WTC11 (cell line): ENCODE data around the gene TMPRSS6.

Experiments
- CREM ChIP-seq: sonication (generic); formaldehyde crosslinking; IDR thresholded peaks from 2 replicates; pipeline ENCODE4 v1.8.1; 2022; ENCODE audit warnings: mild to moderate bottlenecking, missing genetic modification reagents, moderate library complexity
- FOXK1 ChIP-seq: sonication (generic); formaldehyde crosslinking; IDR thresholded peaks from 2 replicates; pipeline ENCODE4 v1.8.0; 2022; ENCODE audit warnings: mild to moderate bottlenecking, moderate library complexity, missing genetic modification reagents
- KAT7 ChIP-seq: sonication (generic); formaldehyde crosslinking; IDR thresholded peaks from 2 replicates; pipeline ENCODE4 v1.8.1; 2023; ENCODE audit warnings: missing genetic modification reagents, mild to moderate bottlenecking, borderline replicate concordance
- ZNF121 ChIP-seq: sonication (generic); formaldehyde crosslinking; IDR thresholded peaks from 2 replicates; pipeline ENCODE4 v1.8.0; 2023; ENCODE audit warnings: missing genetic modification reagents
- ZNF317 ChIP-seq: sonication (generic); formaldehyde crosslinking; IDR thresholded peaks from 2 replicates; pipeline ENCODE4 v1.8.1; 2023; ENCODE audit warnings: low read depth, mild to moderate bottlenecking, moderate library complexity, missing genetic modification reagents, borderline replicate concordance
- TF ChIP-seq, protein P1 (sequence below): fragments of 200-600 bp; IDR thresholded peaks from 2 replicates; pipeline ENCODE4 v1.8.0; 2022; ENCODE audit warnings: antibody characterized with exemption
- TF ChIP-seq, protein P2 (sequence below): fragments of 250-450 bp; sonication (Bioruptor Pico); IDR thresholded peaks from 2 replicates; pipeline ENCODE4 v1.9.0; 2021; ENCODE audit warnings: mild to moderate bottlenecking, borderline replicate concordance
- TF ChIP-seq, protein P3 (sequence below): sonication (generic); formaldehyde crosslinking; IDR thresholded peaks from 2 replicates; pipeline ENCODE4 v1.8.0; 2022; ENCODE audit warnings: mild to moderate bottlenecking, missing genetic modification reagents
- TF ChIP-seq, protein P4 (sequence below): sonication (generic); formaldehyde crosslinking; conservative IDR thresholded peaks from 2 replicates; pipeline ENCODE4 v1.8.1; 2022; ENCODE audit warnings: mild to moderate bottlenecking, missing genetic modification reagents
- TF ChIP-seq, protein P5 (sequence below): sonication (generic); formaldehyde crosslinking; IDR thresholded peaks from 2 replicates; pipeline ENCODE4 v1.8.0; 2023; ENCODE audit warnings: missing genetic modification reagents, mild to moderate bottlenecking, borderline replicate concordance

DNA sequence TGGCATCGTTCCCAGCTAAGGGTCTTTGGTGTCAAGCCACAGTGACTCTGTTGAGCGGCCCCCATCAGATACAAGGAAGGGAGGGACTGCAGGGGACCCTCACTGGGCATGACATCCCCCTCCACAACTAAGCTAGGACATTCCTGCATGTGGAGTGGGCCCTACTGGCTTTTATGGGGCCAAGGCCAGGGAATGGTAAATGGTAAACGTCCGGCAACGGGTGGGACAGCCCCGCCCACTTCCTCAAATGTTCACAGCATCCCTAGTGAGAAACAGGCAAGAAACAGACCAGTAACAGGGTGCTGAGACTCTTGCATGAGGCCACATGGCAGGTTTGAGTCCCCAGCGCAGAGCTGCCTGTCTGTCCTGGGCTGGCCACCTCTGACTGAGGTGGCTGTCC lies 4.4 kb downstream of the TMPRSS6 start:
- TF ChIP-seq, protein P1, sequence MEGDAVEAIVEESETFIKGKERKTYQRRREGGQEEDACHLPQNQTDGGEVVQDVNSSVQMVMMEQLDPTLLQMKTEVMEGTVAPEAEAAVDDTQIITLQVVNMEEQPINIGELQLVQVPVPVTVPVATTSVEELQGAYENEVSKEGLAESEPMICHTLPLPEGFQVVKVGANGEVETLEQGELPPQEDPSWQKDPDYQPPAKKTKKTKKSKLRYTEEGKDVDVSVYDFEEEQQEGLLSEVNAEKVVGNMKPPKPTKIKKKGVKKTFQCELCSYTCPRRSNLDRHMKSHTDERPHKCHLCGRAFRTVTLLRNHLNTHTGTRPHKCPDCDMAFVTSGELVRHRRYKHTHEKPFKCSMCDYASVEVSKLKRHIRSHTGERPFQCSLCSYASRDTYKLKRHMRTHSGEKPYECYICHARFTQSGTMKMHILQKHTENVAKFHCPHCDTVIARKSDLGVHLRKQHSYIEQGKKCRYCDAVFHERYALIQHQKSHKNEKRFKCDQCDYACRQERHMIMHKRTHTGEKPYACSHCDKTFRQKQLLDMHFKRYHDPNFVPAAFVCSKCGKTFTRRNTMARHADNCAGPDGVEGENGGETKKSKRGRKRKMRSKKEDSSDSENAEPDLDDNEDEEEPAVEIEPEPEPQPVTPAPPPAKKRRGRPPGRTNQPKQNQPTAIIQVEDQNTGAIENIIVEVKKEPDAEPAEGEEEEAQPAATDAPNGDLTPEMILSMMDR: no peak
- no peak for TF ChIP-seq CREM (CRISPR knock-in tag)
- TF ChIP-seq, protein P2, sequence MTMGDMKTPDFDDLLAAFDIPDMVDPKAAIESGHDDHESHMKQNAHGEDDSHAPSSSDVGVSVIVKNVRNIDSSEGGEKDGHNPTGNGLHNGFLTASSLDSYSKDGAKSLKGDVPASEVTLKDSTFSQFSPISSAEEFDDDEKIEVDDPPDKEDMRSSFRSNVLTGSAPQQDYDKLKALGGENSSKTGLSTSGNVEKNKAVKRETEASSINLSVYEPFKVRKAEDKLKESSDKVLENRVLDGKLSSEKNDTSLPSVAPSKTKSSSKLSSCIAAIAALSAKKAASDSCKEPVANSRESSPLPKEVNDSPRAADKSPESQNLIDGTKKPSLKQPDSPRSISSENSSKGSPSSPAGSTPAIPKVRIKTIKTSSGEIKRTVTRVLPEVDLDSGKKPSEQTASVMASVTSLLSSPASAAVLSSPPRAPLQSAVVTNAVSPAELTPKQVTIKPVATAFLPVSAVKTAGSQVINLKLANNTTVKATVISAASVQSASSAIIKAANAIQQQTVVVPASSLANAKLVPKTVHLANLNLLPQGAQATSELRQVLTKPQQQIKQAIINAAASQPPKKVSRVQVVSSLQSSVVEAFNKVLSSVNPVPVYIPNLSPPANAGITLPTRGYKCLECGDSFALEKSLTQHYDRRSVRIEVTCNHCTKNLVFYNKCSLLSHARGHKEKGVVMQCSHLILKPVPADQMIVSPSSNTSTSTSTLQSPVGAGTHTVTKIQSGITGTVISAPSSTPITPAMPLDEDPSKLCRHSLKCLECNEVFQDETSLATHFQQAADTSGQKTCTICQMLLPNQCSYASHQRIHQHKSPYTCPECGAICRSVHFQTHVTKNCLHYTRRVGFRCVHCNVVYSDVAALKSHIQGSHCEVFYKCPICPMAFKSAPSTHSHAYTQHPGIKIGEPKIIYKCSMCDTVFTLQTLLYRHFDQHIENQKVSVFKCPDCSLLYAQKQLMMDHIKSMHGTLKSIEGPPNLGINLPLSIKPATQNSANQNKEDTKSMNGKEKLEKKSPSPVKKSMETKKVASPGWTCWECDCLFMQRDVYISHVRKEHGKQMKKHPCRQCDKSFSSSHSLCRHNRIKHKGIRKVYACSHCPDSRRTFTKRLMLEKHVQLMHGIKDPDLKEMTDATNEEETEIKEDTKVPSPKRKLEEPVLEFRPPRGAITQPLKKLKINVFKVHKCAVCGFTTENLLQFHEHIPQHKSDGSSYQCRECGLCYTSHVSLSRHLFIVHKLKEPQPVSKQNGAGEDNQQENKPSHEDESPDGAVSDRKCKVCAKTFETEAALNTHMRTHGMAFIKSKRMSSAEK (CRISPR knock-in tag): no peak
- TF ChIP-seq, protein P3, sequence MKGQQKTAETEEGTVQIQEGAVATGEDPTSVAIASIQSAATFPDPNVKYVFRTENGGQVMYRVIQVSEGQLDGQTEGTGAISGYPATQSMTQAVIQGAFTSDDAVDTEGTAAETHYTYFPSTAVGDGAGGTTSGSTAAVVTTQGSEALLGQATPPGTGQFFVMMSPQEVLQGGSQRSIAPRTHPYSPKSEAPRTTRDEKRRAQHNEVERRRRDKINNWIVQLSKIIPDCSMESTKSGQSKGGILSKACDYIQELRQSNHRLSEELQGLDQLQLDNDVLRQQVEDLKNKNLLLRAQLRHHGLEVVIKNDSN (CRISPR knock-in tag): no peak
- TF ChIP-seq, protein P4, sequence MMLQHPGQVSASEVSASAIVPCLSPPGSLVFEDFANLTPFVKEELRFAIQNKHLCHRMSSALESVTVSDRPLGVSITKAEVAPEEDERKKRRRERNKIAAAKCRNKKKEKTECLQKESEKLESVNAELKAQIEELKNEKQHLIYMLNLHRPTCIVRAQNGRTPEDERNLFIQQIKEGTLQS: no peak
- TF ChIP-seq FOXK1: no peak
- no peak for TF ChIP-seq ZNF317
- TF ChIP-seq ZNF121 (CRISPR knock-in tag): no peak
- no peak for TF ChIP-seq KAT7 (CRISPR knock-in tag)
- TF ChIP-seq, protein P5, sequence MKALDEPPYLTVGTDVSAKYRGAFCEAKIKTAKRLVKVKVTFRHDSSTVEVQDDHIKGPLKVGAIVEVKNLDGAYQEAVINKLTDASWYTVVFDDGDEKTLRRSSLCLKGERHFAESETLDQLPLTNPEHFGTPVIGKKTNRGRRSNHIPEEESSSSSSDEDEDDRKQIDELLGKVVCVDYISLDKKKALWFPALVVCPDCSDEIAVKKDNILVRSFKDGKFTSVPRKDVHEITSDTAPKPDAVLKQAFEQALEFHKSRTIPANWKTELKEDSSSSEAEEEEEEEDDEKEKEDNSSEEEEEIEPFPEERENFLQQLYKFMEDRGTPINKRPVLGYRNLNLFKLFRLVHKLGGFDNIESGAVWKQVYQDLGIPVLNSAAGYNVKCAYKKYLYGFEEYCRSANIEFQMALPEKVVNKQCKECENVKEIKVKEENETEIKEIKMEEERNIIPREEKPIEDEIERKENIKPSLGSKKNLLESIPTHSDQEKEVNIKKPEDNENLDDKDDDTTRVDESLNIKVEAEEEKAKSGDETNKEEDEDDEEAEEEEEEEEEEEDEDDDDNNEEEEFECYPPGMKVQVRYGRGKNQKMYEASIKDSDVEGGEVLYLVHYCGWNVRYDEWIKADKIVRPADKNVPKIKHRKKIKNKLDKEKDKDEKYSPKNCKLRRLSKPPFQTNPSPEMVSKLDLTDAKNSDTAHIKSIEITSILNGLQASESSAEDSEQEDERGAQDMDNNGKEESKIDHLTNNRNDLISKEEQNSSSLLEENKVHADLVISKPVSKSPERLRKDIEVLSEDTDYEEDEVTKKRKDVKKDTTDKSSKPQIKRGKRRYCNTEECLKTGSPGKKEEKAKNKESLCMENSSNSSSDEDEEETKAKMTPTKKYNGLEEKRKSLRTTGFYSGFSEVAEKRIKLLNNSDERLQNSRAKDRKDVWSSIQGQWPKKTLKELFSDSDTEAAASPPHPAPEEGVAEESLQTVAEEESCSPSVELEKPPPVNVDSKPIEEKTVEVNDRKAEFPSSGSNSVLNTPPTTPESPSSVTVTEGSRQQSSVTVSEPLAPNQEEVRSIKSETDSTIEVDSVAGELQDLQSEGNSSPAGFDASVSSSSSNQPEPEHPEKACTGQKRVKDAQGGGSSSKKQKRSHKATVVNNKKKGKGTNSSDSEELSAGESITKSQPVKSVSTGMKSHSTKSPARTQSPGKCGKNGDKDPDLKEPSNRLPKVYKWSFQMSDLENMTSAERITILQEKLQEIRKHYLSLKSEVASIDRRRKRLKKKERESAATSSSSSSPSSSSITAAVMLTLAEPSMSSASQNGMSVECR (CRISPR knock-in tag): no peak
